Renal cortical epithelial cell (primary cell): Measurements from ENCODE around the gene MCU. TPM values are rescaled to one million over a fixed set of nuclear protein-coding genes. Genes with fewer than 3 reads are reported as not detected.

Experiments used
- DNase-seq: peaks from one replicate; pipeline ENCODE4 v3.0.0-alpha.2; 2011; ENCODE audit warnings: low read depth
- total RNA-seq: library from RNA; depleted of rRNA; stranded (reverse); fragments of >200 nt; gene quantifications from 2 replicates; pipeline ENCODE4 v1.2.3, GENCODE V29; 2014

Gene MCU
- total RNA-seq, 1 donor from 2014 or later = 47.2 TPM

DNA sequence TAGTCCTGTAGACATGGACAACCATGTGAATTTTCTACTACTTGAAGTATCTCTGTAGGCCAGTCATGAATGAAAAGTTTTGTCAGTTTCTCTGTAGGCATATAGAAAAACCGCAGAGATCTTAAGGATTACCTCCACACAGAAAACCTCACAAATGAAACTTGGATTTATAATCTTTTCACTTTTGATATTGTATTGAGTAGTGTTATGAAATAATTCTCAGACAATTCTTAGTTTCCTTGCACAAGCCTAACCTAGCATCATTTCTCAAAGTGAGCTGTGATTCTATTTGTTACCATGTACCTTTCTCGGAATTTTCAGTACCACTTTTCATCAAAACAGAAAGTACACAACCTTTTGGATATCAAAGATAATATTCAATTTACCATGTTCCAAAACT lies 150.2 kb downstream of the MCU start:
- DNase-seq = no peak

DNA sequence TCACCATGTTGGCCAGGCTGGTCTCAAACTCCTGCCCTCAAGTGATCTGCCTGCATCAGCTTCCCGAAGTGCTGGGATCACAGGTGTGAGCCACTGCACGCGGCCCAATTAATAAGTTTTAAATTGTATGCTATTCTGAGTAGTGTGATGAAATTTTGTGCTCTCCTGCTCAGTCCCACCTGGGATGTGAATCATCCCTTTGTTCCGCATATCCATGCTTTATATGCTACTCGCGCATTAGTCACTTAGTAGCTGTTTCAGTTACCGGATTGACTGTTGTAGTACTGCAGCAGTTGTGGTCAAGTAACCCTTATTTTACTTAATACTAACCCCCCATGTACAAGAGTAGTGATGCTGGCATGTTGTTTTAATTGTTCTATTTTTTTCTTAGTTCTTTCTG lies 154.3 kb downstream of the MCU start:
- peak; percentile 96 for DNase-seq

DNA sequence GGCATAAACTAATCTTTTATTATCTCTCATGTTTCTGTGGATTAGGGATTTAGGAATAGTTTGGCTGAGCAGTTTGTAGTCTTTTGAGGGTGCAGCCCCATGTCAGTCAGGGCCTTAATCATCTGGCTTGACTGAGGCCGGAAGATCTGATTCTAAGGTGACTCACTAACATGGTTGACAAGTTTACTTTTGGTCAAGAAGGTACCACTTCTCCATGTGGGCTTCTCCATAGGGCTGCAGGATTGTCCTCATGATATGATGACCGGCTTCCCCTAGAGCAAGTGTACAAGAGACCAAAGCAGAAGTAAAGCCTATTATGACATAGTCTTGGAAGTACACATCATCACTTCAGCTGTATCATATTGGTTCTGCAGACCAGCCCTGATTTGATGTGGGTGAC lies 155.7 kb downstream of the MCU start:
- peak; percentile 27 for DNase-seq

DNA sequence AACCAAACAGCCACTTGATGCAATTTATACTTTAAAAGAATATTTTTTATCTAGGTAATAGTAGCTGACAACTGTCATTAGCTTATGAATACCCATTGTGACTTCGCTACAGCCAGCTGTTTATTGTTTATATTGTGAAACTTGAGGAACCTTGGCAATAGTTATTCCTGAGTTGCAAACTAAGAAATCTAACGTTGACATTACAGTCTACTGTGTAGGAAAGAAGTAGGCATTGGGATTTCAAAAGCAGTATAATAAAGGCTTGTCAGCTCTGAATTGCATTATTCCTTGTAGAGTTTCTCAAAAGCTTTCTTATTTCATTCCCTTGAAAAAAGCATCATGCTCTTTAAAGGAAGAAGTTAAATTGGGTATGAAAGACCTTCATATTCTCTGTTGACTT lies 158.9 kb downstream of the MCU start:
- DNase-seq = no peak

DNA sequence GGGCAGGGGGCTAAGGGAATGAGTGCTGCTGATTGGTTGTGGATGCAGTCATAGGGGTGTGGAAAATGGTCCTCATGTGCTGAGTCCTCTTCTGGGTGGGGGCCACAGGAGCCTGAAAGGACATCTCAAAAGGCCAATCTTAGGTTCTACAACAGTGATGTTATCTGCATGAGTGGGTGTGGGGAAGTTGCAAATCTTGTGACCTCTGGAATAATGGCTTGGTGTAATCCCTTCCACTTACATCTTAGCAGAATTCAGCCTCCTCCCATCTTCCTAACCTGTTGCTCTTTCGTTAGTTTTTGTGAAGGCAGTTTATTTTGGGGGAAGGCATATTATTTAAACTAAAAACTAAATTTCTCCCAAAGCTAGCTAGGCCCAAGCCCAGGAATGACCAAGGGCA lies 159.6 kb downstream of the MCU start:
- no peak for DNase-seq

DNA sequence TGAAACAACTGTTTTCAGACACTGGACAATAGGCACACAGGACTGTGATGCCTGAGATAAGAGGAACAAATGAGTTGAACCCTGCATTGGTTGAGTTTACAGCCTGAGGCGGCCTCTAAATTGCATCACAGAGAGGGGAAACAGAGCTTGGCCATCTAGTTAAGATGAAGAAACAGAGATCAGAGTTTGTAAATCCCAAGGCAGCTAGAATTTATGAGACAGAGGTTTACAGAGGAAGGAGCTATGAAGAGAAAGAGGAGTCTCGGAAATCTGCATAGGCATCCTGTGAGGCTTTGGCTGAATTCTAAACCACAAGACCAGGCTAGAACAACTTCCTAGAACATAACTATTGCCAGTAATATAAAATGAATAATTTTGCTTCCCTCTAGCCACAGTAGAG lies 160.6 kb downstream of the MCU start:
- no peak for DNase-seq

DNA sequence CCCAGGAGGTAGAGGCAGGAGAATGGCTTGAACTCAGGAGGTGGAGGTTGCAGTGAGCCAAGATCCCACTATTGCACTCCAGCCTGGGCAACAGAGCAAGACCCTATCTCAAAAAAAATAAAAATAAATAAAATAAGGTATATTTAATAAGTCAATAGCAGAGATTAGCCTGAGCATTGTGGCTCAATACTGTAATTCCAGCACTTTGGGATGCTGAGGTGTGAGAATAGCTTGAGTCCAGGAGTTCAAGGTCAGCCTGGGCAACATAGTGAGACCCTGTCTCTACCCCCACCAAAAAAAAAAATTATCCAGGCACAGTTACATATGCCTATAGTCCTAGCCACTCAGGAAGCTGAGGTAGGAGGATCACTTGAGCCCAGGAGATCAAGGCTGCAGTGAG lies 163.2 kb downstream of the MCU start:
- no peak for DNase-seq

DNA sequence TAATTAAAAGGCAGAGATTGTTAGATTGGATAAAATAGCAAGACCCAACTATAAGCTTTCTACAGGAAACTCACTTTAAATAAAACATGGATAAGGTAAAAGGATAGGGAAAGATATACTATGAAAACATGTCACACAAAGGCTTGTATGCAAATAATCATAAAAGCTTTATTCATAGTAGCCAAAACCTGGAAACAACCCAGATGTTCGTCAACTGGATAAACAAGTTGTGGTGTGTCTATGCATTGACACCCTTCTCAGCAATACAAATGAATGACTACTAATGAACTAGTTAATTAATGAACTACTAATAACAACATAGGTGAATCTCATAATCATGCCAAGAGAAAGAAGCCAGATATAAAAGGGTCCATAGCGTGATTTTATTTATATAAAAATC lies 163.8 kb downstream of the MCU start:
- no peak for DNase-seq

DNA sequence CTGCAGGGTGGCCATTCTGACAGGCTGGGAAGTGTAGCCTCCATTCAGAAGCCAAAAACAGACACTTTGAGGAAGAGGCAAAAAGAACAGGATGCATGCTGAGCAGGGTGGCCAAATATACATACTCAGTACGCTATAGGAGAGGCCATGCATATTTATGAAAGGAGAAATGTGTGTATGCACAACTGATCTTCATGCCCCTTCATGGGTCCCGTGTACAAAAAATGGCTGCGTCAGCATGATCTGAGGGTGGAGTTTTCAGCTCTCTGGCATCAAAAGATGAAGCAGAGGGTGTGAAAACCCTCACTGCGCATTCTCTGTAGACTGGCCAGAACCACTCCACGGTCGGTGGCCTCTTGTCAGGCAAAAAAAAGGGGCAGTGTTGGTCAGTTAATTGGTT lies 166.1 kb downstream of the MCU start:
- DNase-seq = no peak

DNA sequence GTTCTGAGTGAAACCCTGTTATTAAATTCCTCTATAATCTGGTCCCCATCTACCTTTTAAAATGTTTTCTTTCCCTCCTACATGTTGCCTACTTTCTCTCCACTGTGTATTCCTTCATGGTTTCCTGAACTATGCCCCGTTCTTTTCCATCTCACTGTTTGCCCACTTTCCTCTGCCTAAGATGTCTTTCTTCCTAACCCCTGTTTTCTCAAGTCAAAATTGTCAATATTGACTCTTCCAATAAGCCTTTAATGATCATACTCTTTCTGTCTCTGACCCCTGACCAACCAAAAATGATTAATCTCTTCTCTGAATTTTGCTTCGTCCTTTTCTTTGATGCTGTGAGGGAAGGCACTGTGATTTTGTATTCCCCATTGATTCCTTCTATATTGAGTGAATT lies 171.0 kb downstream of the MCU start:
- DNase-seq = no peak

DNA sequence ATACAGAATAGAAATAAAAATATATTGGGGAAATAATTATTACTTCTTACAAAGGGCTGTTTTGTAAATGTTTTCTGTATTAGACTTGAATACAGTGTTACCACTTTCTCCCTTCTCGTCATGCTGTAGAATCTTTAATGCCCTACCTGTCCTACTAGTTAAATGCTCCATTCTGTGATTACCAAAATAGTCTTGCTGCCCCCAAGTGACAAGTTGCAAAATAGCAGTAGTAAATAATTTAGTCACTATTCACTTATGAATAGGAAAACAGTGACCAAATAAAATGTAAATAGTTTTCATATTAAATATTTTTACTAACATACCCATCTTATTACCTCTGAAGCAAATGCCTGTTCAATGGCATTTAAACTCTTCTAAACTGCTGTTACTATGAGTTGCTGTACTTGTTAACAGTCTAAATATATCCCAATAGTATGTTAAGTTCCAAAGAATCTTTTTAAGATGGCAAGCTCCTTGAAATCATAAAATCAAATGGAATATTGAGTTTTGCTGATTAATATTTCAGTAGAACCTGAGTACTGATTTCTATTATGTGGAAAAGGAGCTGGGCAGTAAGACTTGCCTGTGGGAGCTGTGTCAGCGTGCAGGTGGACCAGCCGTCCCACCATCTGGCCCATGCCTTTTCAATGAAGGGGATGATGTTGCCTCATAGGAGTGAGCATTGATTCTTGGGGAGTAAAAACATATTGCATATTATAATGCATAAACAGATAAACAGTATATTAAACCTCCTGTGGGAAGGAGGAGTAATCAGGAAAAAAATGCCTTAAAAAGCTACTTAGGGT lies 183.5 kb downstream of the MCU start:
- peak; percentile 48 for DNase-seq

DNA sequence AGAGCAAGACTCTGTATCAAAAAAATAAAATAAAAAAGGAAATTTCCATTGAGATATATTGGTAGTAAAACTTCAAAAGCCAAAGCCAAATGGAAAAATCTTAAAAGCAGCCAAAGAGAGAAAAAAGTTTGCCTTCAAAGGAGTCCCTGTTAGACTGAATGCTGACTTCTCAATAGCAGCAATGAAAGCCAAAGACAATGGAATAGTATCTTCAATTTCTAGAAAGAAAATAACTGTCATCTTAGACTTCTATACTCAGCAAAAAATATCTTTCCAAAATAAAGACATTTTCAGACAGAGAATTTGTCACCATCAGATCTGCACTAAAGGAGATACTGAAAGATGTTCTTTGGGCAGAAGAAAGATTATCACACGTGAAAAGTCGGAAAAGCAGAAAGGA lies 187.3 kb downstream of the MCU start:
- no peak for DNase-seq

DNA sequence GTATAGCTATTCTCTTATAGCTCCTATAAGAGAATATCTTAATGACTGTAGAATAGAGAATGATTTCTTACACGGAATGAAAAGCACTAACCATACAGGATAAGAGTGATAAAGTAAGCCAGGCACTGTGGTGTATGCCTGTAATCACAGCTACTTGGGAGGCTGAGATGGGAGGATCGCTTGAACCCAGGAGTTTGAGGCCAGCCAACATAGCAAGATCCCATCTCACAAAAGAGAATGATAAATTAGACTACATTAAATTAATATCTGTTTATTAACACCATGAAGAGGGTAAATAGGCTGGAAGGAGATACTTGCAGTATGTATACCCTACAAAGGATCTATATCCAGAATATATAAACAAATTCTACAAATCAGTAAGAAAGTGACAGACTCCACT lies 189.3 kb downstream of the MCU start:
- no peak for DNase-seq

DNA sequence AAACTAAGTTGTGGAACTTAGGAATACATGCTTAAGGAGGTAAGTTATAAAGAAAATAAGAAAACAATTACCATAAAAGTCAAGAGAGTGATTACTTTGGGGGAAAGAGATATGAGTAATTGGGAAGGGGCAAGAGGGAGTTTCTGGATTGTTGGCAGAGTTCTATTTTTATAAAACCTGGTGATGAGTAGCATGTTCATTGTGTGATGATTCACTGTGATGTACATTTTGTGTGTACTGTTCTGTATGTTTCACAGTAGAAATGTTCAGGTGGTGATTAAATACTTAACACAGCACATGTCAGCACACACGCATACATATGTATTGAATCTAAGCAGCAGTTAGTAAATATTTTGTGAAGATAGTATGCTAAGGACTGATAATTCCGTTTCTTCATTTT lies 191.9 kb downstream of the MCU start:
- DNase-seq = no peak

DNA sequence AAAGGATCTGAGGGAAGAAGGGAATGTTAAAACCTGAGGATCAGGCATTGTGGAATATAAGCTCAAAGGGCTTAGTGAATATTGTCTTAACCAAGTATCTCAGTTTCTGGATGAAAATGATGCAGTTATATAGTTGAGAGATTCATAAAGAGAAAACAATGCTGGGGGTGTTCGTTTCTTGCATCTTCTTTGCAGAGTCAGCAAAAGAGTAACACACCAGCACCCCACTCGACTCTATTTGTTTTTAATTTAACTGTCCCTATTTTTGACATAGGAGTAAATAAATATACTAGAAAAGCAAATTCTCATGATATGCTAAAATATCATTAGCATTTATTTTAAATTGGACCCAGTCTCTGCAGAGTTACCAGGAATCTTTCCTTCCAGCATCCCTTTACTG lies 194.0 kb downstream of the MCU start:
- DNase-seq = no peak

DNA sequence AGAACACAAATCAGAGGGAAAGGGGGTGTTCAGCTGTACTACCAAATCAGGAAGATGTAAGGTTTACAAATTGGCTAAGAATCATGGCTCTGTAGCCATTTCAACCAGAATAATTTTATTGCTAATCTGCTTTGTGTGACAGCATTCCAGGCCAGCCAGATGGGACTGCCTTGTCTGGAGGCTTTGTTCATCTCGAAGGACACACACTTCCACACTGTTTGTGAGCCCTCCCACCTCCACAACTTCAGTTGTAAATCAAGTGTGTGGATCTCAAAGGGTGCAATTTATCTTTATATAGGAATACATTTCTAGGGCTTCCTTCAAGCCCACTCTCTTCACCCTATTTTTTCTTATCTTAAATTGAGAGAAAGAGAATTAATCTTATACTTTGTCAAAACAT lies 194.7 kb downstream of the MCU start:
- no peak for DNase-seq

DNA sequence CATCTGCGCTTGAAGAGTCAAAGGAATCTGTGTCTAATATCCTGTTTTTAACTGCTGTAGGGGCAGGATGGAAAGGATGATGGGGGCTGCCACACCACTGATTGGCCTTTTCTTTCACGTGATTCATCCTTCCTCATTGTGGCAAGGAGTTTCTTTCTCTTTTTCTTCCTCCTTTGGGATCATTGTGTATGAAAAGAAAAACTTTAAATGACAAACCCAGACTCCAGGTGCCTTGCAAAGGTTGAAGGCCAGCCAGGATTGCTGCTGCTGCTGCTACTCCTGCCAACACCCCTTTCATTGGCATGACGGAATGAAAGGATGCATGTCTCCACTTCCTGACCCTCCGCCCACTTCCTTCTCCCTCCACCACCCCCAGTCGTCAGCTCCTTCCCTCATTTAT lies 195.1 kb downstream of the MCU start:
- no peak for DNase-seq

DNA sequence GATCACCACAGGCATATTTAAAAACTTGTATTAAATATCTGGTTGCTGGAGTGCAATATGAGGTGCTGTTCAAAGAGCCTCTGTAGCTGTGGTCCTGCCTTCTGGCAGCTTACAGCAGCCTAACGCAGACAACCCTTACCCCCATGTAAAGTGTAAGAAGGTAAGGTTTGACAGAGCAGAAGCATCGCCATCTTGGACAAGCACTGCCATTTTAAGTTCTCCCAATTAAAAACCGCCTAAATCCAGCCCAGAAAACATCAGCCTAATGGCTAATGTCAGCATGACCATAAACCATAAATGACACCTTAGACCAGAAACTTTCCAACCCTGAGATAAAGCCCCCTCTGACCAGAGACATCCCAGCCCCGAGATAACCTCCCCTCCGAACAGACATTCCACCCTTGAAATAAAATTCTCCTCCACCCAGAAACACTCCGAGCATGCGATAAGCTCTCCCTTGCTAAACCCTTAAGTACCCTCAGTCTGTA lies 196.3 kb downstream of the MCU start:
- no peak for DNase-seq

DNA sequence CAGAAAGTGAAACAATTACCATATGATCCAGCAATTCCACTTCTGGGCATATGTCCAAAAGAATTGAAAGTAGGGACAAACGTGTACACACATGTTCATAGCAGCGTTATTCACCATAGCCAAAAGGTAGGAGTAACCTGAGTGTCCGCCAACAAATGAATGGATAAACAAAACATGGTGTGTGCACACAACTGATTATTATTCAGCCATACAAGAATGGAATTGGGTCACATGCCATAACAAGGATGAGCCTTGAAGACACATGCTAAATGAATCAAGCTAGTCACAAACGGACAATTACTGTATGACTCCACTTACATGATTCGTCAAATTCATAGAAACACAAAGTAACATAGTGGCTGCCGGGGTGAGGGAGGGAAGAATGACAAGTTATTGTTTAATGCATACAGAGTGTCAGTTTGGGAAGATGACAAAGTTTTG lies 197.5 kb downstream of the MCU start:
- peak; percentile 16 for DNase-seq

DNA sequence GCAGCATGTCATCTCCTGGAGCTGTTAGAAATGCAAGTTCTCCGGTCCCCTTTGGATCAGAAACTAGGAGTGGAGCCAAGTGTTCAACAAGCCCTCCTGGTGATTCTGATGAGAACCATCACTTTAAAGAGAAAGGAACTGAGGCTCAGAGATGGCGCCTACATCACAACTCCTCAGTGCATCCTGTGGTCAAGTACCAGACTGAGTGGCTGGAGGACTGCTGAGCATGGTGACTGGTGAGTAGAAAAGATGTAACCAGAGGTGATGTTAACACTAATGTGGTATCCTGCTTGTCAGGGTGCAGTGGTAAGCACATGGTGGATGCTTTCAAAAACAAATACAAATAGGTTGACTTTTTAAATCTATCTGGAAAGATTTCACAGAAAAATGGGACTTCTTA lies 198.1 kb downstream of the MCU start:
- DNase-seq = no peak

DNA sequence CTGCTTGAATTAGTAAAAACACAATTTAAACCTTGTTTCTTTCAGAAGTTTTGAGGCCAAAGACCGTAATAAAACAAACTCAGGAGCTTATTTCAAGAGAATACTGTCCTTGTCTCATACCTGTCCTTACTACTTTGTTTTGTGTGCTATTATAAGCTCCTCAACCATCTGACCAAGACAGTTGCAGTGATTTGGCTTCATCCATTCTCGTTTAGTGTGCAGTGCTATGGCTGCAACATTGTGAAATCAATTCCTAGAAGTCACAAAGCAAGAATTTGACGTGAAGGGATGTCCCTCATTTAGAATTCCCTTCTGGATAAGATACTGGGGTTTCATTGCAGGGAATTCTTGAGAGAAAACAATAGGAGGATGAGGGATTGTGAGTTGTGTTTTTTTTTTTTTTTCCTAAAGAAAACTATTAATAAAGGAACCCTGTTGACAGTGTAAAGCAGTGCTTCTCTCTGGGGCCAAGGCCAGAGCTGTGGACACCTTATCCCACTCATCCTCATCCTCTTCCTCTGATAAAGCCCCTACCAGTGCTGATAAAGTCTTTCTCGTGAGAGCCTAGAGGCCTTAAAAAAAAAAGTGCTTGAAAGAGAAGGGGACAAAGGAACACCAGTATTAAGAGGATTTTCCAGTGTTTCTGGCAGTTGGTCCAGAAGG lies 201.3 kb downstream of the MCU start, which contains the start of gene OIT3:
Gene OIT3, plus strand, starts transcription at position 604 of the 663 bp plus-strand sequence. CDS start 60 bp downstream, outside the sequence.
- no peak for DNase-seq

DNA sequence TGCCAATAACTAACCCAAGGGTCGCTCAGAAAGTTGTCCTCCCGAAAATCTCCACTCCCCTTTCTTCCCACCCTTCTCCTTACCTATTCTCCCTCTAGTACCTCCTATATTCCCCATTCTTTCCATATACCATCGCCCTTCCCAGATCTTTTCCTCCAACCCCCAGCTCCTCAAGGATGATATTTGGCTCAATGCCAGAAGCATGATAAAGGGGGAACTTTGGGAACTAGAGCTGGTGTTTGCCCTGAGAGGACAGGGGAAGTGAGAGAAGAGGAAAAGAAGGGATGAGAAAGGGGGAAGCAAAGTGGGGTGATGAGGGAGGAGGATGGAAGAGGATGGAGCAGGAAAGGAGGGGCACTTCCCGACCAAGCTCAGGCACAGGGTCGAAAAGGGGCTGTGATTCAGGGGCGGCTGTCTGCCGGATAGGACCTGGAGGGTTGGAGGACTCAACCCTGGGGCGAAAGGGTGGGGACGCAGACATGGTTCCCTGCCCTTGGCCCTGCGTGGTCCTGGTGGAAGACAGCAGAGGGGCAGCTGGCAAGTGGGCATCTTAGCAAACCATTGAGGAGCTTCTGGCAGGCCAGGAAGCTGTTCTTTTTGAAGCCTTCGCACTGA lies 203.4 kb downstream of the MCU start:
- no peak for DNase-seq

DNA sequence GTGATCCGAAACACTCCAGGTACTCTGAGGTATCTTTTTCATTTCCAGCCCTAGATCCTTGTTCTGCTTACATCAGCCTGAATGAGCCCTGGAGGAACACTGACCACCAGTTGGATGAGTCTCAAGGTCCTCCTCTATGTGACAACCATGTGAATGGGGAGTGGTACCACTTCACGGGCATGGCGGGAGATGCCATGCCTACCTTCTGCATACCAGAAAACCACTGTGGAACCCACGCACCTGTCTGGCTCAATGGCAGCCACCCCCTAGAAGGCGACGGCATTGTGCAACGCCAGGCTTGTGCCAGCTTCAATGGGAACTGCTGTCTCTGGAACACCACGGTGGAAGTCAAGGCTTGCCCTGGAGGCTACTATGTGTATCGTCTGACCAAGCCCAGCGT lies 206.7 kb downstream of the MCU start:
- DNase-seq = no peak
